HG03196 (cell line): ENCODE measurements around the gene TRIM61.
"Not testable (repeated sequence)": the region's sequence is repeated elsewhere in the genome, so short reads cannot be mapped to it uniquely, and the experiment has no call there.

Experiments used
- ATAC-seq: cut with Tn5 transposase; IDR thresholded peaks from one replicate; pipeline ENCODE4 v1.9.1; 2021; ENCODE audit not compliant: unreplicated experiment

Gene TRIM61

DNA sequence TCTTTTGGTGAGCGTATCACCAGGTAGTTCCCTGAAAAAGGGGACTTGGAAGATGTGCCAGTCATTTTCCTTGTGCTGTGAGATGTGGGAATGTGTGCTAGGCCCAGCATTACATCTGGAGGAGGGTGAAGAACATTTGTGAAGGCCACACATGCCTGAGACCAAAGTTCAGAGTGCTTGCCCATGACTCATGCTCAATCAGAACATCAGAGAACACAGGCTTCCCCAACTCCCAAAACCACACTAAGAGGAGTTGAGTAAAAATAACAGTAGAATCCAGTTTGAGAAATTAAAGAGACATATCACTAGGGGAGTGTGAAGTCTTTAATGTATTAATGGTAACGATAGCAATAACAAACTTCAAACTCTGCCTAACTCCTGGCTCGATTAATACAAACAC lies 18.0 kb downstream of the TRIM61 start:
- not testable (repeated sequence) for ATAC-seq

DNA sequence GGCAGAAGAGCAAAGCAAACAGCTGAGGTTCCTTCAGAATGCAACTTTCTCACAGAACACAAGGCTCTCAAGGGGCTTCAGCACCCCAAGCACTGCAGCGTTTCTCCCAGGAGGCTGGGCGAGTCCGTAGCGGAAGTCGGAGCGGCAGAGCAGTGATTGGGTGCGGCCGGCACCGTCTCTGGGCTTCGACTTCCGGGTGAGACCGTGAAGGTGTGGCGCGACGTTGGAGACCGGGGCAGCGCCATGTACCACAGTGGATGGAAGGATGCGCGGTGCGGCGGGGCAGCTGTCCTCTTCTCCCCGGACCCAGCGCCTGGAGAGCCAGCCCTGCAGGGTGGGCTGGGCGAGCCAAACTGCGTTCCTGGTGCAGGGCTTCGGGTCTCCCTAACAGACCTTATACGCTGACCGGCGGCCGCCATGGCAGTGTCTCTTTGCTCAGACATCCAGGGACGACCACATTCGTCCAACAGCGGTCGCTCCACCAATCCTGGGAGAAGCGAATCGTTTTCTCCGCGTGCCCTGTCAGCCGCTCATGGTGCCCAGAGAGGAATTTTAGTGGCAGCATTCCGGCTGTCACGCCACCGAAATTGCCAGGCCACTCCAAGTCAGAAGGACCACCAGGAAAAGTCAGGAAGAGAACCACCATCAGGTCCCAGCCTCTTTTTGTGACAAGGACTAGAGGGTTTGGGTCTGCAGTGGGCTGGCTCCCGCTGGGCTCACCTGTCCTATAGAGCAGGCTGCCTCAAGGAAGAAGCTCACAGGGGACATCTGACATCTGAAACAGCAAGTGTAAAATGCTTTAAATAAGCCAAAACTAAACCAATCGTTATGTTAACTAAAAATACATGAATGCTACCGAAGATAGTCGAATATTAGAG lies 20.5 kb downstream of the TRIM61 start:
- ATAC-seq, result peak; percentile 100

DNA sequence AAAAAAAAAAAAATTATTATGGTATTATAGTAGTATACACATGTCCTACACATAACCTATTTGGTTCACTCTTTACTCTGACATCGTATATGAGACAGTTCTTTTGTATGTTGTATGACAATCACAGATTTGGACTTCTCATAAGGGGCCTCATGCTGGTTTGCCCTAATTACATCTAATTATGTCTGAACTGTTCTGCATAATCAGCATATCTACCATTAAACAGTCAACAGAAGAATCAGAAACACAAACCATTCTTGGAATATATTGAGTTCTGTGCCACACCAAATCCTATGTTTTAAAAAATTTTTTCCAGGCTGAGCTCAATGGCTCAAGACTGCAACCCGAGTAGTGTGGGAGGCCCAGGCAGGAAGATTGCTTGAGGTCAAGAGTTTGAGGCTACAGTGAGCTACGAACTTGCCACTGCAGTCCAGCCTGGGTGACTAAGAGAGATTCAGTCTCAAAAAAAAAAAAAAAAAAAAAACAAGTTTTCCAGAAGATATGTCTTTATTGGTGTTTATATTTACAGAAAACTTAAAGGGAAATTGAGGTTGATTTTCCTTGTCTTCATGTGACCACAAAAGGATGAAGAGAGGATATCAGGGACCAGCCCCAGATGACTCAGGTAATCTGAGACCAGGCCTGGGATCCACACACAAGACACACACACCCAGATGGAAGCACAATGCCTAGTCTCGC lies 22.2 kb downstream of the TRIM61 start:
- no peak for ATAC-seq

DNA sequence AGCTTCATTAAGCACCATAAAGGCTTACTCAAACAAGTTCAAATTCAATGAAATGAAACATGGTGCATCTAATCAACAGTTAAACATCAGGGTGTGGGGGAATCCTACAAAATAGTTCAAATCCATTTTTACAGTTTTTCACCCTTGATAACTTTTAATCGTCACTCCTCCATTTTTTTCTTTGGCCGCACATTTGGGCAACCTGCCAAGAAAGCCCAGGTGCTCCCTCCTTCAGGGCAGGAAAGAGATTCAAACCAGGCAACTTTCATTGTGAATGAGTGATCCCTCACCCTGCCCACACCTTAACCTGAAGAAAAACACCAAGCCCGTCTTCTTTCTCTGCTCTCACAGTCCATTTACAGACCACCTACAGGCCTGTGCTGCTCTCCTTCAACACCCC lies 24.9 kb downstream of the TRIM61 start:
- ATAC-seq, result no peak

DNA sequence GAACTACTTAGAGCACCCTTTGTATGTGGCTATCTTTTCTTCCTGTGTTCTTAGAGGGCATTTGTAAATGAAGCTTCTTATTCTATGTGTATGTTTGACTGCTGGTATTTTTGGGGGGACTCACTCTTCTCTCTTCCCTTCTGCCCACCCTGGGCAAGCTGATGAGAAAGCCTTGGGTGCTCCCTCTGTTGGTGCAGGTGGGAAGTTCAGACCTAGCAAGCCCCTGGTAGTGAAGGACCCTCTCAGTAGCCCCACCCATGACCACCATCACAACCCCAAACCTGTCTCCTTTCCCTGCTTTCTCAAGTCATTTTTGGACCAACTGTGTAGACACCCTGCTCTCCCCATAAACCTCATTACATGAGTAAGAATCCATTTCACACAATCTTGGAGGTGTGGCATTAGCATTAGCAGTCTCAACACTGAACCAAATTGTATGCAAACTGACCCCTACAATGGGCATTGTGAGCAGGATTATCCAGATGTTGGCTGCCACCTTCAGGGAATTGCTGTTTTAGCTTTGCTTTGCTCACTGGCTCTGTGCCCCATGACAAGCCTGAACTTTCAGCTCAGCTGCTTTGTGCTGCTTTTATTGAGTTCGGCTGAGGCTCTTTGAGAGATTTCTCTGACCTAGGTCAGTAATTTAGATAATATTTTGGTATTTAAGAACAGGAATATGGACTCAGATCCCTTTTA lies 27.9 kb downstream of the TRIM61 start:
- ATAC-seq, result no peak

DNA sequence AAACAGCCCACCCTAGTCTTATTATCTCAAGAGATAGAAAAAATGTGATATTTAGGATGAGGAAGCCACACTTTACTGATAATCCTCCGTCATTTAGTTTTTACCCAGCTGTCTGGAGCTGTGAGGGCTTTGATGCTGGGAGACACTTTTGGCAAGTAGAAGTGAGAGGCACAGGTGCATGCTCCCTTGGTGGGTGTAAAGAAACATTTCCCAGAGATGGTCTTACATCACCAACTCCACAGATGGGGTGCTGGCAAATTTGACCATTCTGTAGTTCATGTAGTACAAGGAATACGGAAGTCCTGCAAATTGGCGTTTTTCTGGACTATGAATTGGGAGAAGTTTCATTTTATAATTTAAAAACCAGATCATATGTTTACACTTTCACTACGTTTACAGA lies 28.5 kb downstream of the TRIM61 start:
- ATAC-seq, result no peak

DNA sequence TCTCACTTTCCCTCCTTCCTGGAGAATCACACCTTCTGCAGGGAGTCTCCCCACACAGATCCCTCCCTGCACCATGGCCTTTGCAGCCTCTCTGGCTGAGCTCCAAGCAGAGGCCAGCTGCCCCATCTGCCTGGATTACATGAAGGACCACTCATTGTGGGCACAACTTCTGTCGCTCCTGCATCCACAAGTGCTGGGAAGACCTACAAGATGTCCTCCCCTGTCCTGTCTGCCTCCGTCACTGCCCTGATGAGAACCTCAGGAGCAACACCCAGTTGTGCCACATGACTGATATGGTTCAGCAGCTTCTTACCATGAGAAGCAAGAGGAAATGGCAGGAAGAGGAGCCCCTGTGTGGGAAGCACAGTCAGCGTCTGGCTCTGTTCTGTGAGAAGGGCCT lies 29.5 kb downstream of the TRIM61 start:
- not testable (repeated sequence) for ATAC-seq

DNA sequence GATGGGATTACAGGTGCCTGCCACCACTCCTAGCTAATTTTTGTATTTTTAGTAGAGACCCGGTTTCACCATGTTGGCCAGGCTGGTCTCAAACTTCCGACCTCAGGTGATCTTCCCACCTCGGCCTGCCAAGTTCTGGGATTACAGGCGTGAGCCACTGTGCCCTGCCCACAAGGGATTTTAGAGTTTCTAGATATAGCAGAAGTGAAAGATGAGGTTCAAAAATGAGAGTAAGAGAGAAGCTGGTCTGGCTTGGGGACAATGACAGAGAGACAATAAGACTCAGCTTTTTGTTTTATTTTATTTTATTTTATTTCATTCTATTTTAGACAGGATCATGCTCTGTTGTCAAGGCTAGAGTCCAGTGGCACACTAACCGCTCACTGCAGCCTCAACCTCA lies 30.6 kb downstream of the TRIM61 start:
- ATAC-seq, result no peak

DNA sequence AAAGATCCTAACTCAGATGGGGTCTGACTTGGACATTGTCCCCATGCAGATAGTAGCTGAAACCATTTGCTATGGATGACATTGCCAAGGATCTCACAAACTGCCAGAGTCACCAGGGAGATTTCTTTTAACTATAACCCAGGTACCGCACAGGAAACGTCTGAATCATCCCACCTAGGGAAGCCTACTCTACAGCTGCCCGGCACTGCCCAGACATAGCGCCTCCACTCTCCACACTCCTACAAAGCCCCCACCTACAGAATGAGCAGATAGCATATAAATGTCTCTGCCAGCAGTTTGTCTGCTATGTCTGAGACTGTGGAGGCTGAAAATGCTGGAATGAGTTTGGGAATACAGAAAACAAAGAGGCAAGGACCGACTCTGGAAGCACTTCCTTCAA lies 32.3 kb downstream of the TRIM61 start:
- no peak for ATAC-seq

DNA sequence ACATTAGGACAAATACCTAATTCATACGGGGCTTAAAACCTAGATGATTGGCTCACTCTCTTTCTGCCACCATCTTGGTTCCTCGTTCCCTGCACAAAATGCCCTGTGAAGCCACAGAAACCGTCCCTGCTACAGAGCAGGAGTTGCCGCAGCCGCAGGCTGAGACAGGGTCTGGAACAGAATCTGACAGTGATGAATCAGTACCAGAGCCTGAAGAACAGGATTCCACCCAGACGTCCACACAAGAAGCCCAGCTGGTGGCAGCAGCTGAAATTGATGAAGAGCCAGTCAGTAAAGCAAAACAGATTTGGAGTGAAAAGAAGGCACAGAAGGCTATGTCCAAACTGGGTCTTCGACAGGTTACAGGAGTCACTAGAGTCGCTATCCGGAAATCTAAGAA lies 34.3 kb downstream of the TRIM61 start:
- ATAC-seq, result no peak

DNA sequence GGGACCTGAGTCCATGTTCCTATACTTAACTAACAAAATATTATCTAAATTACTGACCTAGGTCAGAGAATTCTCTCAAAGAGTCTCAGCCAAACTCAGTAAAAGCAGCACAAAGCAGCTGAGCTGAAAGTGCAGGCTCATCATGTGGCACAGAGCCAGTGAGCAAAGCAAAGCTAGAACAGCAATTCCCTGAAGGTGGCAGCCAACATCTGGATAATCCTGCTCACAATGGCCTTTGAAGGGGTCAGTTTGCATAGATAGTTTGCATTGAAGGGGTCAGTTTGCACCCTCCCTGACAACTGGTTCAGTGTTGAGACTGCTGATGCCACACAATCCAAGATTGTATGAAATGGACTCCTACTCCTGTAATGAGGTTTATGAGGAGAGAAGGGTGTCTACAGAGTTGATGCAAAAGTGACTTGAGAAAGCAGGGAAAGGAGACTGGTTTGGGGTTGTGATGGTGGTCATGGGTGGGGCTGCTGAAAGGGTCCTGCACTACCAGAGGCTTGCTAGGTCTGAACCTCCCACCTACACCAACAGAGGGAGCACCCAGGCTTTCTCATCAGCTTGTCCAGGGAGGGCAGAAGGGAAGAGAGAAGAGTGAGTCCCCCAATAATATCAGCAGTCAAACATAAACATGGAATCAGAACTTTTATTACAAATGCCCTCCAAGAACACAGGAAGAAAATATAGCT lies 39.7 kb downstream of the TRIM61 start:
- ATAC-seq, result peak; percentile 54

DNA sequence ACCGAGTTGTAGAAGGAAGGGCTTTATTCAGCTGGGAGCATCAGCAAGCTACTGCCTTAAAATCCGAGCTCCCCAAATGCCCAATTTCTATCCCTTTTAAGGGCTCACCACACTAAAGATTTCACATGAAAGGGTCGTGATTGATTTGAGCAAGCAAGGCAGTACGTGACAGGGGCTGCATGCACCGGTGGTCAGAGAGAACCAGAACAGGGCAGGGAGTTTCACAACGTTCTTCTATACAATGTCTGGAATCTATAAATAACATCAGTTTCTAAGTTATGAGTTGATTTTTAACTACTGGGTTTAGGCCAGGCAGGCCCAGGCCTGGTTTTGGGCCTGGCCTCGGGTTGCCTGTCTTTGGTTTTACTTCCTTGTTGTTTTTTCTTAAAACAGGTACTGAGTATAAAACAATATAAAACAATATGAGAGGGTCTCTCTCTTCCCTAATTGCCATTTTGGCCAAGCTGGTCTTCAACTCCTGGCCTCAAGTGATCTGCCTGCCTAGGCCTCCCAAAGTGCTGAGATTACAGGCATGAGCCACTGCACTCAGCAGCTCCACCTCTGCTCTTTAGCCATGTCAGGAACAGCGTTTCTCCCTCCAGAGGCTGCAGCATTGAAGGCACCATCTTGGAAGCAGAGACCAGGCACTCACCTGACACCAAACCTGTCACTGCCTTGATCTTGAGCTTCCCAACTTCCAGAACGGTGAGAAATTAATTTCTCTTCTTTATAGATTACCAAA lies 41.4 kb downstream of the TRIM61 start:
- ATAC-seq, result peak; percentile 53

DNA sequence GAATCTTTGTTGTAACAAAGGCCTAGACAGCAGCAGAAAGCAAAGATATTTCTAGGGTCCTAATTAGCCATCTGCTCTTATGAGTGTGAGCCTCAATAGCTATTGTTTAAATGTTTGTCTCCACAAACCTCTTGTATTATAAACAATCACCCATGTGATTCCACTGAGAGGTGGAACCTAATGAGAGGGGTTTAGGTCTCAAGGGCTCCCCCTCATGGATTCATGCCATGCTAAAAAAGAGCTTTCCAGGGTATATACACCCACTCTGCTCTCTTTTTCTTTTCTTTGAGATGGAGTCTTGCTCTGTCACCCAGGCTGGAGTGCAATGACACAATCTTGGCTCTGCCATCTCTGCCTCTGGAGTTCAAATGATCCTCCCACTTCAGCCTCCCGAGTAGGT lies 42.1 kb downstream of the TRIM61 start:
- peak; percentile 53 for ATAC-seq

DNA sequence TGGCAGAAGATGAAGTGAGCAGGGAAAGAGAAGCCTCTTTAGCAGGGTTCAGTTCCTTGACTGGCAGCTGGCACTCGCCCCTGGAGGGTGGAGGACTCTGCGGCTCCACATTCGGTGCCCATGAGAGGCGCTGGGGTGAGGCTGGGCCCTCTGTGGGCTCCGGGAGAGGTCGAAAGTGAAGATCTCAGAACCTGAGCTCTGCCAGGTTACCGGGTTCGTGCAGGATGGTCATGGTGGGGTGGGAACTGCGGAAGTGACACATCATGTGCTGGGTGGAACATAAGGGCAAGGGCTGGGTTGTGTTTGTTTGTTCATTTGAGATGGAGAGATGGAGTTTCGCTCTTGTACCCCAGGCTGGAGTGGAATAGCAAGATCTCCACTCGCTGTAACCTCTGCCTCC lies 44.2 kb downstream of the TRIM61 start:
- no peak for ATAC-seq

DNA sequence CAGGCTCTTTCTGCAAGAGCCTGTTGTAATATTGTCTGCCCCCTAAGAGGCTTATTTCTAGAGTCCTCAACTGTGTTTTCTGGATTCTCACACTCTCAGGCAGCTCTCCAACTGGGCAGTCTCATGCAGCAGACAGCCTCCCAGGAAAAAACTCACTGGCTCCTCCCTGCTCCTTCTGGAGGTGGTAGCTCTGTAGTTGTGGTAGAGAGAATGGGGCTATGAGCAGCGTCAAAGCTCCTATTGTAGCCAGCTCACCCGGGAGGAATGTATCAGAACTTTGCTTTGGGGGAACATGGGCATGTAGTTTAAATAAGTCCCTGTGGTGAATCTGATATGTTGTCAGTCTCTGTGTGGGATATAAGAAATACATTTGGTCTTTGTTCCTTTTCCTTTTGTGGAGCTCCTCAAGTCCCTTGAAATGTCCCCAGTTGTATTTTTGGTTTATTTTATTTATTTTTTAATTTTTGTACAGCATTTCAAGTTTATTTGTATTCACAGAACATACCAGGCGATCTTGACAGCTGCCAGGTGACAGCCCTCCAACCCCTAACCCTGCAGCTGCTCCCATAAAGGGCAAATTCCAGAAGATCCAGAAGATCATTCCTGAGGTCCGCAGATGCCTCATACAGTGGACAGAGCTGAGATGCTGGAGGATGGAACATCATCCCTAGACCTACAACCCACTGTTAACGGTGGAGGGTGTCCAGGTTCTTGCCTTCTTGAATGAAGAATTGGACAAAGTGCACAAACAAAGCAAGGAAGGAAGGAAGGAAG lies 45.7 kb downstream of the TRIM61 start:
- no peak for ATAC-seq

DNA sequence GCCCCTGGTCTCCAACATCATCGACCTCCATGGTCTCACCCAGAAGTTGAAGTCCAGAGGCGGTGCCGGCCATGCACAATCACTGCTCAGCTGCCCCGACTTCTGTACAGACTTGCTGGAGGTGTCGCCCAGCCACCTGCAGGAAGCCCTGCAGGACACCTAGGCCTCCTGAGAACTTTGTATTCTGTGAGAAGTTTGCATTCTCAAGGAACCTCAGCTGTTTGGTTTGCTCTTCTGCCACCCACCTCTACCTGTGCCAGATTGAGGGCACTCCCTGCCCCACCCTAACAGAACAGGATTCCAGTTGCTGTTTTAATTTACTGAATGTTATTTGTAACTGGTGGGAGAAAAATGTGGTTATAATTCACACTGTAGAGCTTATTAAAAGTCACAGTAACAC lies 46.8 kb downstream of the TRIM61 start:
- ATAC-seq, result no peak

DNA sequence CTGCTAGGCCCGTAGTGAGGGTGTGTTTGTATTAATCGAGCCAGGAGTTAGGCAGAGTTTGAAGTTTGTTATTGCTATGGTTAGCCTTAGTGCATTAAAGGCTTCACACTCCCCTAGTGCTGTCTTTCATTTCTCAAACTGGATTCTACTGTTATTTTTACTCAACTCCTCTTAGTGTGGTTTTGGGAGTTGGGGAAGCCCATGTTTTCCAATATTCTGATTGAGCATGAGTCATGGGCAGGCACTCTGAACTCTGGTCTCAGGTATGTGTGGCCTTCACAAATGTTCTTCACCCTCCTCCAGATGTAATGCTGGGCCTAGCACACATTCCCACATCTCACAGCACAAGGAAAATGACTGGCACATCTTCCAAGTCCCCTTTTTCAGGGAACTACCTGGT lies 50.4 kb downstream of the TRIM61 start:
- ATAC-seq, result not testable (repeated sequence)

DNA sequence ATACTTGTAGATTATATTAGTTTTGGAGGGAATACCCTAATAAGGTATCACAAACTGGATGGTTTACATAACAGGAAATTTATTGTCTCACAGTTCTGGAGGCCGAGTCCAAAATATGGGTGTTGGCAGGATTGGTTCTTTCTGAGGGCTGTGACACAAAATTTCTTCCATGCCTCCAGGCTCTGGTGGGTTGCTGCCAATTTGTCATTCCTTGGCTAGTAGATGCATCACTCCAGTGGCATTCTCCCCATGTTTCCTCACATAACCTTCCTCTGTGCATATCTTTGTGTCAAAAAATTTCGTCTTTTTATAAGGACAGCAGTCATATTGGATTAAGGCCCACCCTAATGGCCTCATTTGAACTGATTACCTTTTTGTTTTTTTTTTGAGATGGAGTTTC lies 51.2 kb downstream of the TRIM61 start:
- ATAC-seq, result no peak

DNA sequence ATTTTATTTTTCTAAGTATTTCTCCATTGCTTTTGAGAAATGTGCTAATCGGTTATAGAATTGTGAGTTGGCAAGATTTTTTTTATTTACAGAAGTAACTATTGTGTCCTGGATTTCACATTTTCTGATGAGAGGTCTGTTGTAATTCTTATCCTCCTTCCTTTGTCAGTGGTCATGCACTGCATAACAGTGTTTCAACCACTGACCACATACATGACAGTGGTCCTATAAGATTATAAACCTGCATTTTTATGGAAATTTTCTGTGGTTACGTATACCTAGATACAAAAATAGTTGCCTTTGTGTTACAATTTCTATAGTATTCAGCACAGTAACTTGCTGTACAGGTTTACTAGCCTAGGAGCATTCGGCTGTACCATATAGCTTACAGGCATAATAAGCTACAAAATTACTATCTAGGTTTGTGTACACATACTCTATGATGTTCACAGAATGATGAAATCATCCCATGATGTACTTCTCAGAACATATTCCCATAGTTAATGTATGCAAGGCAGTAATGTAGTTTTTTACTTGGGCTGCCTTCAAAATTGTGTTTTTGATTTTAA lies 52.7 kb downstream of the TRIM61 start:
- ATAC-seq, result no peak
